NT2/D1 (cell line): ENCODE data around the gene RNF7.

Source experiments
- SUZ12 ChIP-seq: IDR thresholded peaks from 2 replicates; pipeline ENCODE4 v1.6.1; 2011; ENCODE audit not compliant: insufficient read length, insufficient read depth; ENCODE audit errors: extremely low read depth
- ZNF274 ChIP-seq: IDR thresholded peaks from 2 replicates; pipeline ENCODE4 v1.6.1; 2011; ENCODE audit warnings: mild to moderate bottlenecking, low read depth, low read length

- TF ChIP-seq ZNF274 (no peak), SUZ12 (no peak)
Measured at GRCh38 chr3:141776376-141776775, 38.3 kb downstream of the RNF7 start.
